Subcutaneous adipose tissue (tissue), 4 donors: ENCODE results near the gene NLE1. TPM values are rescaled to one million over a fixed set of nuclear protein-coding genes. Genes with fewer than 3 reads are reported as not detected.

Experiments
- total RNA-seq, 4 donors: library from RNA; depleted of rRNA; stranded (reverse); fragments of >200 nt; gene quantifications; one replicate each; pipeline ENCODE4 v1.1.0, GENCODE V29; 2016
- TF ChIP-seq, protein P1 (sequence below): fragments of 450-650 bp; IDR thresholded peaks from one replicate; pipeline ENCODE4 v1.5.1; 2016; ENCODE audit warnings: low read depth, mild to moderate bottlenecking, control low read depth, antibody characterized with exemption, moderate library complexity

Gene NLE1
- total RNA-seq, 4 donors from 2014 or later = 5.1 to 21.9 (median 14.7) TPM

DNA sequence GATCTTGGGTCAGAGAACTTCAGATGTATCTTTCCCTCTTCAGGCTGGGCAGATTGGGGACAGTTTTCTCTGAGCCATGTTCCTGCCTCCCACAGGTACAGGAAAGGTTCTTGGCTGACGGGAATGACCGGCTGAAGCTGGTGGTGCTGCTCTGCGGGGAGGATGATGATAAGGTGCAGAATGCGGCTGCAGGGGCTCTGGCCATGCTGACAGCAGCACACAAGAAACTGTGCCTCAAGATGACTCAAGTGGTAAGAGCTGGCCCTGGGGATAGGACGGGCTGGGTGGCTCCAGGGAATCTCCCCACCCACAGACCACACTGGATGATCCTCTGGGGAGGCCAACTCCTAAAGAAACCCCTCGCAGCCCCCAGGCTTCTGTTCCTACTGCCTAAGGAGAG is 41.2 kb upstream of the NLE1 start:
- TF ChIP-seq, protein P1, sequence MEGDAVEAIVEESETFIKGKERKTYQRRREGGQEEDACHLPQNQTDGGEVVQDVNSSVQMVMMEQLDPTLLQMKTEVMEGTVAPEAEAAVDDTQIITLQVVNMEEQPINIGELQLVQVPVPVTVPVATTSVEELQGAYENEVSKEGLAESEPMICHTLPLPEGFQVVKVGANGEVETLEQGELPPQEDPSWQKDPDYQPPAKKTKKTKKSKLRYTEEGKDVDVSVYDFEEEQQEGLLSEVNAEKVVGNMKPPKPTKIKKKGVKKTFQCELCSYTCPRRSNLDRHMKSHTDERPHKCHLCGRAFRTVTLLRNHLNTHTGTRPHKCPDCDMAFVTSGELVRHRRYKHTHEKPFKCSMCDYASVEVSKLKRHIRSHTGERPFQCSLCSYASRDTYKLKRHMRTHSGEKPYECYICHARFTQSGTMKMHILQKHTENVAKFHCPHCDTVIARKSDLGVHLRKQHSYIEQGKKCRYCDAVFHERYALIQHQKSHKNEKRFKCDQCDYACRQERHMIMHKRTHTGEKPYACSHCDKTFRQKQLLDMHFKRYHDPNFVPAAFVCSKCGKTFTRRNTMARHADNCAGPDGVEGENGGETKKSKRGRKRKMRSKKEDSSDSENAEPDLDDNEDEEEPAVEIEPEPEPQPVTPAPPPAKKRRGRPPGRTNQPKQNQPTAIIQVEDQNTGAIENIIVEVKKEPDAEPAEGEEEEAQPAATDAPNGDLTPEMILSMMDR = no peak

DNA sequence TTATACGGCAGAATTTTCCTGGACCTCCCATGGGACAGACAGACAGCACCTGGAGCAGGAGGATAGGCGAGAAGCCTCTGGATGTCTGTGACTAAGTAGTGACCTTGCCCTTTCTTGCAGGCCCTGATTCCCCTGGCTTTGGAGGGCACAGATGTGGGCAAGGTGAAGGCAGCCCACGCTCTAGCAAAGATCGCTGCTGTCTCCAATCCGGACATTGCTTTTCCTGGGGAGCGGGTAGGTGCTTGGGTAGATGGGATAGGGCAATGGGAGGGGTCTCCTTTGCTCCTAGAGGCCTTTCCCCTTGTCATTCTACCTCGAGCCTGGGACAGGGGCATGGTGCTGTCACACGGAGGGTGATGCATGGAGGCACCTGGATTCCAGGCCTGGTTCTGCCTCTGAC is 34.8 kb upstream of the NLE1 start:
- TF ChIP-seq, protein P1 = no peak

DNA sequence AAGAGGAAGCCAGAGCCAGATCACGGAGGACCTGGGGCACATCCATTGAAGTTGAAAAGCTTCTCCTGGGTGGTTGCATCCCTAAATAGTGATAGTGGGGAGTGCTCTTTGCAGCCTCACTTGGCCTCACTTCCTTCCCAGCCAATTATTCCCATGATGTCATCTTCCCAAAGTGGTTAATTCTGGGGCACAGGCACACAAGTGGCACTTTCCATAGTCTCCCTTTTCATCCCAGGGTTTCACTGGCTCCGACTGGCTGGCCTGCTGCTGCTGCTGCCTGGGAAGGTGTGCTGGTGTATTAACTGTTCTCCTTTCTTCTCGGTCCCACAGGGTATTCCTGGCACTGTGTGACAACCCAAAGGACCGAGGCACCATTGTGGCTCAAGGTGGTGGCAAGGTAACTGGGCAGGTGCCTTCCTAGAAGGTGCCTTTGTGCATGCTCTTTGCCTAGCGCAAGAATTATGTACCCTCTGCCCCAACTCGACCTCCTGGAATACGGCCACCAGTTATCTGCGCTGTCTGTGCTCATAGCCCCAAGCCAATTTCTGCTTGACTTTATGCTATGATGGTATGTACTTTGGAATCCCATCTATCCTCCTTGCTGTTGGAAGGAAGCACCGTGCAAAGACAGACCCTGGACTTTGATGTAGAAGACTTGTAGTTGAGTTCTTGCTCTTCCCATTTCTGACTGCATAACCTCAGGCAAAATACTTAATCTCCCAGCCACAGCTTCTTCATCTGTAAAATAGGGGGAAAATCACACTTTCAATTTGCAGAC is 33.7 kb upstream of the NLE1 start:
- TF ChIP-seq, protein P1 = no peak

DNA sequence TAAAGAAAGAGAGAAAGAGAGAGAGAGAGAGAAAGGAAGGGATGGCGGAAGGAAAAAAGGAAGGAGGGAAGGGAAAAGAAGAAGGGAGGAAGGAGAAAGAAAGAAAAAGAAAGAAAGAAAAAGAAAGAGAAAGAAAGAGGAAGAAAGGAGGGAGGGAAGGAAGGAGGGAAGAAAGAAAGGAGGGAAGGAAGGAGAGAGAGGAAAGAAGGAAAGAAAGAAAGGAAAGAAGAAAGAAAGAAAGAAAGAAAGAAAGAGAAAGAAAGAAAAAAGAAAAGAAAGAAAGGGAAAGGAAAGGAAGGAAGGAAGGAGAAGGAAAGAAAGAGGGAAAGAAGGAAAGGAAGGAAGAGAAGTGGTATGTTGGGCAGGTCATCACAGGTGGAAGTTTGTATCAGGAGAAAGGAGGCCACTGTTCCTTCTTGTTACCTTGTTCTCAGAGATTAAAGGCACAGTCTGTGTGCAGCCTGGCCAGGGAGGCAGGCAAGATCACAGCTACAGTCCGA is 32.8 kb upstream of the NLE1 start:
- TF ChIP-seq, protein P1 = no peak

DNA sequence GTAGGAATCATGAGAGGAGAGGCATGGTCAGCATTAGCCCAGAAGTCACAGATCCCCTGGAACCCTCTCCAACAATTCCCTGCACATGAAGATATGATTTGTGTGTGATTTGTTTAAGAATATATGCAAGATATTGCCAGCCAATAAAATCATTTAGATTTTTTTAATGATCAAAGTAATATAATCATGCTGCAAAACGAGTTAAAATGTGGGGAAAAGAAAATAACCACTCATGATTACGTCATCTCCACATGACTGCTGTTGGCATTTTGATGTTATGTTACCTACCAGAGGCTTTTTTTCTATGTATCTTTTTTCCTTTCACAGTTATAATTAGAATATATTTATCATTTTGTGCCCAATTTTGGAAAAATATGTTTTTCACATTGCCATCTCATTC is 29.7 kb upstream of the NLE1 start:
- TF ChIP-seq, protein P1 = no peak

DNA sequence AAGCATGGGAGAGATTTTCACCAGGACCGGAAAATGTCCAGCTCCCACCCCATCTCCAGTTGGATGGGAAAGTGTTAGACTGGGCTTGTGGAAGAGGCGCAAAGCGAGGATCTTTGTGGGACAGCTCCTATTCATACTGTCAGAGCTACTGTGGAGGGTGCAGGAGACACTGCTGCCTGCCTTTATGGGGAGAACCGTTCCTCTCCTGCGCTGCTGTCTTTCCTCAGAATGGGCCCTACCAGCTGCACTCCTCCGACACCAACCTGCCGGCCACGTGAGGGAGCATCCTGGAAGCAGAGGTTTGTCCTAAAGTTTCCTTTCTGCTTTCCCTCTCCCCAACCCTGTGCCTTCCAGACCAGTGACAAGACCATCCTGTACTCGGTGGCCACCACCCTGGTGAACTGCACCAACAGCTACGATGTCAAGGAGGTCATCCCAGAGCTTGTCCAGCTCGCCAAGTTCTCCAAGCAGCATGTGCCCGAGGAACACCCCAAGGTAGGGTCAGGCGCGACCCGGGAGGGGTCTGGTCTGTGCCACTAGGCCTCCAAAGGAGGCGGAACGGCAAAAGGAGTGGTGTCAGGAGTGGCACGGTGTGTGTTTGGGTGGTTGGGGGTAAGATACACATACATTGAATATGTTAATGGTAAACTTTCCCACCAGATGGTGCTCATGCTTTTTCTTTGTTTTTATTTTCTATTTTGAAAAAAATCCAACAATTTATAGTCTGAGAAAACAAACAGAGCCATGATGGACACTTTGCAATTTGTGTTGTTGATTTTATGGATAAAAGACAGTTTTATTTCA is 29.1 kb upstream of the NLE1 start:
- TF ChIP-seq, protein P1 = no peak

DNA sequence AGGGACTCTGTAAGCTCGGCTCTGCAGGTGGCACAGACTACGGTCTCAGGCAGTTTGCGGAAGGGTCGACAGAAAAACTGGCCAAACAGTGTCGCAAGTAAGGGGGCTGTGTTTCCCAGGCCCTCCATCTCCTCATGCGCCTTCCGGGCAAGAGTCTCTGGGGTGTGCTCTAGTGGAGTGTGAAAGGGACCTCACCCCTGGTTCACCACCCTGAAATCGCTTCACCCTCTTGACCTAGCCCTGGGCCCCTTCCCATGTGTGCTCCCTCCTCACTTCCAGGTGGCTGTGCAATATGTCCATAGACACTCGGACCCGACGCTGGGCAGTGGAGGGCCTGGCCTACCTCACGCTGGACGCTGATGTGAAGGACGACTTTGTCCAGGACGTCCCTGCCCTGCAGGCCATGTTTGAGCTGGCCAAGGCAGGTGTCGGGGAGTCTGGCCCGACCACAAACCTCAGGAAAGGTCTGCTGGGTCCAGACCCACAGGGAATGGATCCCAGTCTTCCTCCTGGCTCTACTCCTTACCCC is 27.8 kb upstream of the NLE1 start:
- TF ChIP-seq, protein P1 = no peak
